K562 (cell line): ENCODE measurements around the gene KCNQ2.

Experiments used
- EZH2 ChIP-seq: IDR thresholded peaks from 2 replicates; pipeline ENCODE4 v1.6.1; 2012; ENCODE audit warnings: low read depth, mild to moderate bottlenecking, inconsistent platforms, low read length, borderline replicate concordance
- NCOR1 ChIP-seq: fragments of 450-650 bp; IDR thresholded peaks from 2 replicates; pipeline ENCODE4 v1.6.1; 2016; ENCODE audit warnings: mild to moderate bottlenecking, moderate library complexity
- ZKSCAN1 ChIP-seq: fragments of 150-350 bp; IDR thresholded peaks from 2 replicates; pipeline ENCODE4 v1.6.1; 2016; ENCODE audit warnings: low read depth, low read length
- ZNF263 ChIP-seq: sonication (generic); formaldehyde crosslinking; IDR thresholded peaks from 2 replicates; pipeline ENCODE4 v1.8.0; 2022; ENCODE audit warnings: mild to moderate bottlenecking, missing genetic modification reagents, borderline replicate concordance

- TF ChIP-seq EZH2, result no peak
- no peak for TF ChIP-seq NCOR1
- TF ChIP-seq ZKSCAN1, result no peak
- TF ChIP-seq ZNF263, result no peak
These were observed 121.1 kb downstream of the KCNQ2 start for GRCh38 chr20:63351326-63351700.
